K562 (cell line): ENCODE measurements around the gene ZSWIM1. TPM values are rescaled to one million over a fixed set of nuclear protein-coding genes. Genes with fewer than 3 reads are reported as not detected.
A peak's percentile ranks its signal among the peaks of the same experiment; 100 is the strongest.

Experiments
- CHD1 ChIP-seq: fragments of 200-600 bp; sonication (generic); IDR thresholded peaks from one replicate; pipeline ENCODE4 v1.6.1; 2012; ENCODE audit warnings: mild to moderate bottlenecking, moderate library complexity, low read length, inconsistent platforms
- DPF2 ChIP-seq: fragments of 450-650 bp; IDR thresholded peaks from 2 replicates; pipeline ENCODE4 v1.6.1; 2016
- HEY1 ChIP-seq: fragments of 250-450 bp; sonication (Bioruptor Pico); IDR thresholded peaks from 2 replicates; pipeline ENCODE4 v1.5.0; 2020; ENCODE audit warnings: mild to moderate bottlenecking, moderate library complexity, borderline replicate concordance
- KLF13 ChIP-seq: fragments of 450-650 bp; IDR thresholded peaks from 2 replicates; pipeline ENCODE4 v1.6.1; 2016; ENCODE audit warnings: missing genetic modification characterization, low read depth, mild to moderate bottlenecking, missing compliant biosample characterization, moderate library complexity, borderline replicate concordance
- MTA2 ChIP-seq: fragments of 450-650 bp; IDR thresholded peaks from 2 replicates; pipeline ENCODE4 v1.6.1; 2016; ENCODE audit warnings: low read depth
- NR3C1 ChIP-seq: sonication (generic); formaldehyde crosslinking; IDR thresholded peaks from 2 replicates; pipeline ENCODE4 v1.8.1; 2022; ENCODE audit warnings: missing genetic modification reagents
- RAD51 ChIP-seq: fragments of 450-650 bp; IDR thresholded peaks from 2 replicates; pipeline ENCODE4 v1.7.1; 2016; ENCODE audit warnings: low read depth, mild to moderate bottlenecking, borderline replicate concordance
- TSC22D4 ChIP-seq: fragments of 450-650 bp; IDR thresholded peaks from 2 replicates; pipeline ENCODE4 v1.6.1; 2016; ENCODE audit warnings: missing genetic modification characterization, missing biosample characterization, control low read depth
- ZNF24 ChIP-seq: fragments of 450-650 bp; IDR thresholded peaks from 2 replicates; pipeline ENCODE4 v1.6.1; 2016
- ZNF408 ChIP-seq: fragments of 250-450 bp; sonication (Bioruptor Pico); IDR thresholded peaks from 2 replicates; pipeline ENCODE4 v1.4.0; 2020; ENCODE audit warnings: low read depth, mild to moderate bottlenecking, moderate library complexity
- ZNF431 ChIP-seq: sonication (generic); formaldehyde crosslinking; IDR thresholded peaks from 2 replicates; pipeline ENCODE4 v1.8.0; 2022; ENCODE audit warnings: mild to moderate bottlenecking, missing genetic modification reagents
- ZNF551 ChIP-seq: fragments of 250-450 bp; sonication (Bioruptor Pico); IDR thresholded peaks from 2 replicates; pipeline ENCODE4 v1.5.0; 2021; ENCODE audit warnings: mild to moderate bottlenecking, moderate library complexity
- polyA plus RNA-seq, 8 experiments: library from polyadenylated mRNA; depleted of rRNA in 4 of 8; stranded (reverse) in 5 of 8; unstranded in 3 of 8; fragments of >200 nt; fragmentation: Nextera tagmentation in 2 of 8; fragmentation: Illumina TruSeq in 1 of 8; extraction: Ambion mirVana in 2 of 8; extraction: Trizol in 1 of 8; gene quantifications; 2 replicates each; pipeline versions ENCODE4 v1.2.1 to v1.2.3, GENCODE V29; 2011 to 2014; ENCODE audit warnings: inconsistent platforms in 1 of 8, missing spikeins in 1 of 8
- total RNA-seq, 7 experiments: library from RNA; depleted of rRNA in 6 of 7; stranded (reverse); fragments of >200 nt in 6 of 7; fragmentation: Illumina TruSeq in 2 of 7; extraction: Trizol in 2 of 7; gene quantifications; 2 replicates each; pipeline versions ENCODE4 v1.2.1 to v1.2.3, GENCODE V29; 2011 to 2021; ENCODE audit warnings: low replicate concordance in 1 of 7
- TF ChIP-seq, protein P1 (sequence below): fragments of 250-450 bp; sonication (Bioruptor Pico); IDR thresholded peaks from 2 replicates; pipeline ENCODE4 v1.8.0; 2021; ENCODE audit warnings: mild to moderate bottlenecking, moderate library complexity
- TF ChIP-seq, protein P2 (sequence below): fragments of 200-800 bp; sonication (Bioruptor generic); IDR thresholded peaks from 2 replicates; pipeline ENCODE4 v1.6.1; 2017; ENCODE audit warnings: missing genetic modification characterization, missing compliant biosample characterization
- TF ChIP-seq, protein P3 (sequence below), 3 experiments: IDR thresholded peaks in 2 of 3; conservative IDR thresholded peaks in 1 of 3; 2 replicates each; pipeline ENCODE4 v1.5.1; 2011 to 2012; ENCODE audit warnings: low read length in 3 of 3, mild to moderate bottlenecking in 3 of 3, control low read depth in 2 of 3, improper control_type of control experiment in 1 of 3, inconsistent platforms in 1 of 3, low read depth in 1 of 3, mixed read lengths in 1 of 3, moderate library complexity in 1 of 3; ENCODE audit not compliant: insufficient read depth in 2 of 3
- TF ChIP-seq, protein P4 (sequence below): fragments of 250-450 bp; sonication (Bioruptor Pico); IDR thresholded peaks from 2 replicates; pipeline ENCODE4 v1.9.0; 2021; ENCODE audit warnings: mild to moderate bottlenecking, inconsistent platforms
- TF ChIP-seq, protein P5 (sequence below): fragments of 450-650 bp; IDR thresholded peaks from 2 replicates; pipeline ENCODE4 v1.7.1; 2018; ENCODE audit warnings: mild to moderate bottlenecking, low read depth; ENCODE audit not compliant: partially characterized antibody

ZSWIM1 gene
- total and polyA plus RNA-seq, 9 of the 15 experiments (the other 6 are each of a cell fraction or from before 2014, with no cell fraction given) = 2.5 to 15.6 (median 9.5) TPM

DNA sequence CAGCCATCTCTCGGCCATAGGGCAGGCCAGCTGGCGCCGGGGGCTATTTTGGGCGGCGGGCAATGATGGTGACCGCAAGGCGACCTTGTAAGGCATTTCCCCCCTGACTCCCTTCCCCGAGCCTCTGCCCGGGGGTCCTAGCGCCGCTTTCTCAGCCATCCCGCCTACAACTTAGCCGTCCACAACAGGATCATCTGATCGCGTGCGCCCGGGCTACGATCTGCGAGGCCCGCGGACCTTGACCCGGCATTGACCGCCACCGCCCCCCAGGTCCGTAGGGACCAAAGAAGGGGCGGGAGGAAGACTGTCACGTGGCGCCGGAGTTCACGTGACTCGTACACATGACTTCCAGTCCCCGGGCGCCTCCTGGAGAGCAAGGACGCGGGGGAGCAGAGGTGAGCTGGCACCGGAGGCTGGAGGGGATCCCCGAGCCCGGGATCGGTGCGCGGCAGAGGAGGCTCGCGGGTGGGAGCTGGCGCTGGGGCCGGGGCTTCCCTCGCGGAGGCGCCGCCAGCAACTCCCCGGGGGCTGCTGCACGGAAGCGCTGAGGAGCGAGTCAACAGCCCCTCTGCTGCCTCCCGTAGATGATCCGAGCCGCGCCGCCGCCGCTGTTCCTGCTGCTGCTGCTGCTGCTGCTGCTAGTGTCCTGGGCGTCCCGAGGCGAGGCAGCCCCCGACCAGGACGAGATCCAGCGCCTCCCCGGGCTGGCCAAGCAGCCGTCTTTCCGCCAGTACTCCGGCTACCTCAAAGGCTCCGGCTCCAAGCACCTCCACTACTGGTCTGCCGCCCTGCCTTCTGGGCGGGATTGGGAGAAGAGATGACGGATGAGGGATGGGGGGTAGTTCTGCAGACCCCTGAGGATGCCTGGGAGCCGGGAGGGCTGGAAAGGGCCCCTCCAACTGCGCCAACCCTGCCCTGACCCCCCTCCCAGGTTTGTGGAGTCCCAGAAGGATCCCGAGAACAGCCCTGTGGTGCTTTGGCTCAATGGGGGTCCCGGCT lies 10.3 kb downstream of the ZSWIM1 start, which contains the start of the genes CTSA and NEURL2 (continued):
- TF ChIP-seq ZNF431 (CRISPR knock-in tag) (peak; percentile 44), DPF2 (peak; percentile 35; the same call in 1 of the 2 replicates), TSC22D4 (tag) (no peak), RAD51 (peak; percentile 100), NR3C1 (no peak), ZNF408 (CRISPR knock-in tag) (no peak), HEY1 (CRISPR knock-in tag) (no peak), ZNF551 (CRISPR knock-in tag) (no peak), KLF13 (peak; percentile 80), CHD1 (no peak), MTA2 (no peak), ZNF24 (no peak)
- TF ChIP-seq, protein P1, sequence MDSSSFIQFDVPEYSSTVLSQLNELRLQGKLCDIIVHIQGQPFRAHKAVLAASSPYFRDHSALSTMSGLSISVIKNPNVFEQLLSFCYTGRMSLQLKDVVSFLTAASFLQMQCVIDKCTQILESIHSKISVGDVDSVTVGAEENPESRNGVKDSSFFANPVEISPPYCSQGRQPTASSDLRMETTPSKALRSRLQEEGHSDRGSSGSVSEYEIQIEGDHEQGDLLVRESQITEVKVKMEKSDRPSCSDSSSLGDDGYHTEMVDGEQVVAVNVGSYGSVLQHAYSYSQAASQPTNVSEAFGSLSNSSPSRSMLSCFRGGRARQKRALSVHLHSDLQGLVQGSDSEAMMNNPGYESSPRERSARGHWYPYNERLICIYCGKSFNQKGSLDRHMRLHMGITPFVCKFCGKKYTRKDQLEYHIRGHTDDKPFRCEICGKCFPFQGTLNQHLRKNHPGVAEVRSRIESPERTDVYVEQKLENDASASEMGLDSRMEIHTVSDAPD (CRISPR knock-in tag) = no peak
- TF ChIP-seq, protein P2, sequence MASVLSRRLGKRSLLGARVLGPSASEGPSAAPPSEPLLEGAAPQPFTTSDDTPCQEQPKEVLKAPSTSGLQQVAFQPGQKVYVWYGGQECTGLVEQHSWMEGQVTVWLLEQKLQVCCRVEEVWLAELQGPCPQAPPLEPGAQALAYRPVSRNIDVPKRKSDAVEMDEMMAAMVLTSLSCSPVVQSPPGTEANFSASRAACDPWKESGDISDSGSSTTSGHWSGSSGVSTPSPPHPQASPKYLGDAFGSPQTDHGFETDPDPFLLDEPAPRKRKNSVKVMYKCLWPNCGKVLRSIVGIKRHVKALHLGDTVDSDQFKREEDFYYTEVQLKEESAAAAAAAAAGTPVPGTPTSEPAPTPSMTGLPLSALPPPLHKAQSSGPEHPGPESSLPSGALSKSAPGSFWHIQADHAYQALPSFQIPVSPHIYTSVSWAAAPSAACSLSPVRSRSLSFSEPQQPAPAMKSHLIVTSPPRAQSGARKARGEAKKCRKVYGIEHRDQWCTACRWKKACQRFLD (CRISPR knock-in tag) = no peak
- TF ChIP-seq, protein P3, sequence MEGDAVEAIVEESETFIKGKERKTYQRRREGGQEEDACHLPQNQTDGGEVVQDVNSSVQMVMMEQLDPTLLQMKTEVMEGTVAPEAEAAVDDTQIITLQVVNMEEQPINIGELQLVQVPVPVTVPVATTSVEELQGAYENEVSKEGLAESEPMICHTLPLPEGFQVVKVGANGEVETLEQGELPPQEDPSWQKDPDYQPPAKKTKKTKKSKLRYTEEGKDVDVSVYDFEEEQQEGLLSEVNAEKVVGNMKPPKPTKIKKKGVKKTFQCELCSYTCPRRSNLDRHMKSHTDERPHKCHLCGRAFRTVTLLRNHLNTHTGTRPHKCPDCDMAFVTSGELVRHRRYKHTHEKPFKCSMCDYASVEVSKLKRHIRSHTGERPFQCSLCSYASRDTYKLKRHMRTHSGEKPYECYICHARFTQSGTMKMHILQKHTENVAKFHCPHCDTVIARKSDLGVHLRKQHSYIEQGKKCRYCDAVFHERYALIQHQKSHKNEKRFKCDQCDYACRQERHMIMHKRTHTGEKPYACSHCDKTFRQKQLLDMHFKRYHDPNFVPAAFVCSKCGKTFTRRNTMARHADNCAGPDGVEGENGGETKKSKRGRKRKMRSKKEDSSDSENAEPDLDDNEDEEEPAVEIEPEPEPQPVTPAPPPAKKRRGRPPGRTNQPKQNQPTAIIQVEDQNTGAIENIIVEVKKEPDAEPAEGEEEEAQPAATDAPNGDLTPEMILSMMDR (IDR thresholded peaks at IDR 0.05 in 2 of 3, conservative IDR thresholded peaks at IDR 0.05 in 1 of 3; ENCODE audit: insufficient read depth in 2 of 3, low read depth in 1 of 3, low read length in 3 of 3) = peak in 2 of 3 experiments; percentile 30 to 39; a peak in 3 of 6 replicates
- TF ChIP-seq, protein P4, sequence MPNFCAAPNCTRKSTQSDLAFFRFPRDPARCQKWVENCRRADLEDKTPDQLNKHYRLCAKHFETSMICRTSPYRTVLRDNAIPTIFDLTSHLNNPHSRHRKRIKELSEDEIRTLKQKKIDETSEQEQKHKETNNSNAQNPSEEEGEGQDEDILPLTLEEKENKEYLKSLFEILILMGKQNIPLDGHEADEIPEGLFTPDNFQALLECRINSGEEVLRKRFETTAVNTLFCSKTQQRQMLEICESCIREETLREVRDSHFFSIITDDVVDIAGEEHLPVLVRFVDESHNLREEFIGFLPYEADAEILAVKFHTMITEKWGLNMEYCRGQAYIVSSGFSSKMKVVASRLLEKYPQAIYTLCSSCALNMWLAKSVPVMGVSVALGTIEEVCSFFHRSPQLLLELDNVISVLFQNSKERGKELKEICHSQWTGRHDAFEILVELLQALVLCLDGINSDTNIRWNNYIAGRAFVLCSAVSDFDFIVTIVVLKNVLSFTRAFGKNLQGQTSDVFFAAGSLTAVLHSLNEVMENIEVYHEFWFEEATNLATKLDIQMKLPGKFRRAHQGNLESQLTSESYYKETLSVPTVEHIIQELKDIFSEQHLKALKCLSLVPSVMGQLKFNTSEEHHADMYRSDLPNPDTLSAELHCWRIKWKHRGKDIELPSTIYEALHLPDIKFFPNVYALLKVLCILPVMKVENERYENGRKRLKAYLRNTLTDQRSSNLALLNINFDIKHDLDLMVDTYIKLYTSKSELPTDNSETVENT (CRISPR knock-in tag) = peak; percentile 30; the same call in 1 of the 2 replicates
- TF ChIP-seq, protein P5, sequence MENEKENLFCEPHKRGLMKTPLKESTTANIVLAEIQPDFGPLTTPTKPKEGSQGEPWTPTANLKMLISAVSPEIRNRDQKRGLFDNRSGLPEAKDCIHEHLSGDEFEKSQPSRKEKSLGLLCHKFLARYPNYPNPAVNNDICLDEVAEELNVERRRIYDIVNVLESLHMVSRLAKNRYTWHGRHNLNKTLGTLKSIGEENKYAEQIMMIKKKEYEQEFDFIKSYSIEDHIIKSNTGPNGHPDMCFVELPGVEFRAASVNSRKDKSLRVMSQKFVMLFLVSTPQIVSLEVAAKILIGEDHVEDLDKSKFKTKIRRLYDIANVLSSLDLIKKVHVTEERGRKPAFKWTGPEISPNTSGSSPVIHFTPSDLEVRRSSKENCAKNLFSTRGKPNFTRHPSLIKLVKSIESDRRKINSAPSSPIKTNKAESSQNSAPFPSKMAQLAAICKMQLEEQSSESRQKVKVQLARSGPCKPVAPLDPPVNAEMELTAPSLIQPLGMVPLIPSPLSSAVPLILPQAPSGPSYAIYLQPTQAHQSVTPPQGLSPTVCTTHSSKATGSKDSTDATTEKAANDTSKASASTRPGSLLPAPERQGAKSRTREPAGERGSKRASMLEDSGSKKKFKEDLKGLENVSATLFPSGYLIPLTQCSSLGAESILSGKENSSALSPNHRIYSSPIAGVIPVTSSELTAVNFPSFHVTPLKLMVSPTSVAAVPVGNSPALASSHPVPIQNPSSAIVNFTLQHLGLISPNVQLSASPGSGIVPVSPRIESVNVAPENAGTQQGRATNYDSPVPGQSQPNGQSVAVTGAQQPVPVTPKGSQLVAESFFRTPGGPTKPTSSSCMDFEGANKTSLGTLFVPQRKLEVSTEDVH = peak; percentile 58
